Common myeloid progenitor, CD34-positive (primary cell): ENCODE measurements around the gene BTBD9.
A peak's percentile ranks its signal among the peaks of the same experiment; 100 is the strongest.

Experiments
- CTCF ChIA-PET: fragments of 350-600 bp; sonication (Branson Sonifier 250); formaldehyde crosslinking; loops from one replicate; lab custom pipeline; 2021; ENCODE audit warnings: antibody characterized with exemption; lab: Charles Lee
- POLR2A ChIA-PET: fragments of 350-600 bp; sonication (Branson Sonifier 250); formaldehyde crosslinking; loops from one replicate; lab custom pipeline; 2021; ENCODE audit warnings: antibody characterized with exemption; lab: Charles Lee
- DNase-seq, 3 donors: peaks; one replicate each; pipeline versions ENCODE4 v3.0.0 to v3.0.0-alpha.2; 2013
- H3K27ac ChIP-seq, 2 experiments: 1 replicate in 1 of 2; 2 replicates in 1 of 2; pipeline ENCODE4 v1.7.0; 2013; ENCODE audit warnings: inconsistent platforms in 2 of 2, low read length in 2 of 2, mild to moderate bottlenecking in 2 of 2, low read depth in 1 of 2, moderate library complexity in 1 of 2; ENCODE audit not compliant: severe bottlenecking in 2 of 2, insufficient read depth in 1 of 2, poor library complexity in 1 of 2
- H3K27me3 ChIP-seq, 5 experiments: replicated peaks in 2 of 5; 1 replicate in 3 of 5; 2 replicates in 2 of 5; pipeline versions ENCODE4 v1.6.1 to v1.7.0; 2013; ENCODE audit warnings: low read length in 4 of 5, mild to moderate bottlenecking in 2 of 5, moderate library complexity in 2 of 5, inconsistent platforms in 1 of 5; ENCODE audit not compliant: insufficient read depth in 5 of 5, control insufficient read depth in 4 of 5
- H3K36me3 ChIP-seq, 4 experiments: 1 replicate in 2 of 4; 2 replicates in 2 of 4; pipeline versions ENCODE4 v1.6.1 to v1.7.0; 2013; ENCODE audit warnings: low read length in 3 of 4, control low read depth in 1 of 4, mild to moderate bottlenecking in 1 of 4; ENCODE audit not compliant: control insufficient read depth in 4 of 4, insufficient read depth in 4 of 4
- H3K4me1 ChIP-seq, 4 experiments: 1 replicate in 3 of 4; 2 replicates in 1 of 4; pipeline versions ENCODE4 v1.6.1 to v1.7.1; 2013; ENCODE audit warnings: low read length in 3 of 4, mild to moderate bottlenecking in 3 of 4, control low read depth in 1 of 4, inconsistent platforms in 1 of 4, moderate library complexity in 1 of 4; ENCODE audit not compliant: control insufficient read depth in 4 of 4, insufficient read depth in 4 of 4; ENCODE audit errors: control extremely low read depth in 1 of 4
- H3K4me3 ChIP-seq, 7 experiments: 1 replicate in 4 of 7; 2 replicates in 3 of 7; pipeline versions ENCODE4 v1.5.1 to v1.7.0; 2013; ENCODE audit warnings: mild to moderate bottlenecking in 7 of 7, low read length in 6 of 7, moderate library complexity in 6 of 7, inconsistent platforms in 2 of 7, low read depth in 2 of 7, control low read depth in 1 of 7; ENCODE audit not compliant: insufficient read depth in 4 of 7, control insufficient read depth in 1 of 7; ENCODE audit errors: extremely low read depth in 1 of 7
- H3K9me3 ChIP-seq, 5 experiments: 1 replicate in 4 of 5; 2 replicates in 1 of 5; pipeline versions ENCODE4 v1.6.1 to v1.7.1; 2013; ENCODE audit warnings: low read length in 4 of 5, mild to moderate bottlenecking in 2 of 5, inconsistent platforms in 1 of 5, low read depth in 1 of 5, moderate library complexity in 1 of 5; ENCODE audit not compliant: control insufficient read depth in 4 of 5, insufficient read depth in 2 of 5; ENCODE audit errors: control extremely low read depth in 1 of 5
- WGBS: methylation state at CpG from one replicate; pipeline ENCODE4 v1.1.5; 2013; ENCODE audit not compliant: insufficient coverage; 5-methylcytosine and 5-hydroxymethylcytosine counted together

The BTBD9 gene

DNA sequence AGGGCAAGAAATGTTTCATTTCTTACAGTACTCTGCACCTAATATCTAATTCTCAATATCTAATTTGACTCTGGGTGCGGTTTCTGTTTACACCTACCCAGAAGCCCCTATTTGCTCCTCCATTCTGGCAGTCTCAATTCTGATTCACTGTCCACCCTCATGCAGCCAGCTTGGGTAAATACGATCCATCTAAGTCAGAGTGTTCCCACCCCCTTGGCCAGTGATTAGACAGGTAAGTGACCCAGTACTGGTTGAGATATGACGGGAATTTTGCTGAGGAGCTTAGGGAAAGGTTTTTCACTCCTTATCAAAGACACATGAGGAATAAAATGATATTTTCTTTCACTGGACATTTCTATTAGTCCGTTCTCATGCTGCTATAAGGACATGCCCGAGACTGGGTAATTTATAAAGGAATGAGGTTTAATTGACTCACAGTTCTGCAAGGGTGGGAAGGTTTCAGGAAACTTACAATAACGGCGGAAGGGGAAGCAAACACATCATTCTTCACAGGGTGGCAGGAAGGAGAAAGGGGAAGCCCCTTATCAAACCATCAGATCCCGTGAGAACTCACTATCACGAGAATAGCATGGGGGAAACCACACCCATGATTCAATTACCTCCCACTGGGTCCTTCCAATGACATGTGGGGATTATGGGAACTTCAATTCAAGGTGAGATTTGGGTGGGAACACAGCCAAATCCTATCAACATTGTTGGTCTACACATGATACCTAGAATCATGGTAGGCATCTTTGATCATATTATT lies 33.9 kb upstream of the BTBD9 start:
- Histone ChIP-seq H3K9me3 (peaks cover 0 to 1% (median 0%) of the 10 kb centered on the region in 5 experiments), H3K4me1 (peaks cover 0 to 10% (median 6%) of the 10 kb centered on the region in 4 experiments), H3K27ac (no peak overlapping the region), H3K4me3 (no peak overlapping the region), H3K36me3 (peaks cover 7 to 42% (median 23%) of the 10 kb centered on the region in 4 experiments), H3K27me3 (no peaks in the 10 kb centered on the region)
- peak; percentile 58 to 70 (median 64) for DNase-seq
- POLR2A ChIA-PET, result no interaction called here
- WGBS, result 50% methylated on average over 4 of the region's 9 CpGs
- CTCF ChIA-PET, result interaction anchor here (1.5 kb wide), 1 partner anchor 9 kb away, joined by 3 read pairs; no protein-coding TSS in a partner anchor

DNA sequence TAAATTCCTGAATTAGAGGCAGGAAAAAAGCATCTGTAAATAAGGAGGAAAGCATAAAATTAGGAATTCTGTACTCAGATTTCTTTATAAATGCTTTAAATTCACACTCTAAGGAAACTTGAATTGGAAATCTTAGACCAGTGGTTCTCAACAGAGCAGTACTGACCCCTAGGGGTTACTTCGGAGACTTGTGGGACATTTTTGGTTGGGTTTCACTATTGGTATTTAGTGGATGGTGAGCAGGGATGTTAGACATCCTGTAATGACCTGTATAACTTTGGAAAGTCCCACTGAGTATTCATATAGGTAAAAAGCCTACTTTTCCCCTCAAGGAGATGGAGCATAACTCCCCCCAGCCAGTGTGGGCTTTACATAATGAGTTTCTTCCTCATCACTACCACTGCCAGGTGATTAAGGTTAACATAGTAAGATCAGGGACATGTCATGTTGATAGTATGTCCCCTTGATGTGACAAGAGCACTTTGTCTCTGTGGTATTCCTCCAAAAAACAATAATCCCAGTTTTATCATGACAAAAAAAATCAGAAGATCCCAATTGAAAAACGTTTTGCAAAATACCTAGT lies 32.2 kb upstream of the BTBD9 start:
- Histone ChIP-seq H3K36me3 (peaks cover 0 to 27% (median 15%) of the 10 kb centered on the region in 4 experiments), H3K4me1 (peaks cover 0 to 10% (median 6%) of the 10 kb centered on the region in 4 experiments), H3K27ac (no peak overlapping the region), H3K9me3 (peaks cover 0 to 1% (median 0%) of the 10 kb centered on the region in 5 experiments), H3K4me3 (no peak overlapping the region), H3K27me3 (no peaks in the 10 kb centered on the region)
- peak; percentile 56 to 76 (median 65) for DNase-seq
- POLR2A ChIA-PET, result no interaction called here
- WGBS, result 80% methylated on average over 1 of the region's 2 CpGs
- CTCF ChIA-PET, result no interaction called here

GRCh38 chr6:38658418-38659167 lies 18.9 kb upstream of the BTBD9 start:
- WGBS, result 100% methylated on average over 3 of the region's 3 CpGs
- POLR2A ChIA-PET, result interaction anchor here (0.6 kb wide), 1 partner anchor 652 kb away, joined by 7 read pairs; no protein-coding TSS in a partner anchor
- no peak for DNase-seq

GRCh38 chr6:38656896-38657295 lies 17.2 kb upstream of the BTBD9 start:
- WGBS, result no CpG with 5 or more reads among the region's 1 CpG

More at GRCh38 chr6:38658418-38659167, 18.9 kb upstream of the BTBD9 start:
- no peaks in the 10 kb centered on the region for H3K9me3 ChIP-seq
- no peak overlapping the region for H3K4me3 ChIP-seq
- no peaks in the 10 kb centered on the region for H3K36me3 ChIP-seq
- H3K27ac ChIP-seq, result no peak overlapping the region
- no peaks in the 10 kb centered on the region for H3K4me1 ChIP-seq
- H3K27me3 ChIP-seq, result no peaks in the 10 kb centered on the region
- CTCF ChIA-PET, result no interaction called here

GRCh38 chr6:38654263-38654662 lies 14.5 kb upstream of the BTBD9 start:
- Histone ChIP-seq H3K27me3 (no peaks in the 10 kb centered on the region), H3K4me1 (no peaks in the 10 kb centered on the region), H3K36me3 (no peaks in the 10 kb centered on the region), H3K9me3 (no peaks in the 10 kb centered on the region), H3K4me3 (no peak overlapping the region), H3K27ac (no peak overlapping the region)
- WGBS, result no CpG with 5 or more reads among the region's 2 CpGs
- DNase-seq, result no peak
- CTCF ChIA-PET, result no interaction called here
- POLR2A ChIA-PET, result no interaction called here

More at GRCh38 chr6:38656896-38657295, 17.2 kb upstream of the BTBD9 start:
- DNase-seq, result no peak
- H3K9me3 ChIP-seq, result no peaks in the 10 kb centered on the region
- H3K4me1 ChIP-seq, result no peaks in the 10 kb centered on the region
- ChIA-PET POLR2A (no interaction called here), CTCF (no interaction called here)
- no peaks in the 10 kb centered on the region for H3K27me3 ChIP-seq
- H3K36me3 ChIP-seq, result no peaks in the 10 kb centered on the region
- H3K4me3 ChIP-seq, result no peak overlapping the region
- no peak overlapping the region for H3K27ac ChIP-seq

DNA sequence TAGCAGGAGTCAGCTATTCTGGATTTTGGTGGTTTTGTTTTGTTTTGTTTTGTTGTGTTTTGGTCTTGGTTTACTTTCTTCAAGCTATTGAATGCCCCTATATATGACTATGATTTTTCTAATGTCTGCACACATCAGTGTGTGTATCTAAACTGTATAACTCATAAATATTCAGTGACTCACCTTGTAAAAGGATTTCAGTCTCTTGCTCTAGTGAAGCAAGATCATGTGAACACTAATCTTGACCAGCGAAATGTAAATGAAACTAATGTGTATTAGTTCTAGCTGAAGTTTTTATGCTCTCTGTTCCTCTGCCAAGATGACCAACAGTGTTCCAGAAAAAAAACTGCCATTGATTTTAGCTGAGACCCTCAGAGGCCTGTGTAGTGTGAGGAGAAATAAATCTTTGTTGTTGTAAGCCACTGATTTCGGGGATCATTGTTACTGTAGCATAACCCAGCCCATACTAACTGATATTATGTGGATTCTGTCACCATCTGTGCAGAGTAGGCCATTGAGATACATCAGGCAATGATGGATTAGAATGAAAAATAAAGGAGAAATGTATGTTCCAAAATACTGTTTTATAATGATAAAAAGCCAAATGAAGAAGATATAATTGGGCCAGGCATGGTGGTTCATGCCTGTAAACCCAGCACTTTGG lies 11.5 kb upstream of the BTBD9 start:
- Histone ChIP-seq H3K36me3 (no peaks in the 10 kb centered on the region), H3K27ac (no peak overlapping the region), H3K9me3 (no peaks in the 10 kb centered on the region), H3K27me3 (no peaks in the 10 kb centered on the region), H3K4me3 (no peak overlapping the region), H3K4me1 (no peaks in the 10 kb centered on the region)
- WGBS, result no CpG with 5 or more reads among the region's 2 CpGs
- POLR2A ChIA-PET, result no interaction called here
- CTCF ChIA-PET, result no interaction called here
- DNase-seq, result no peak
